ENCODE results near the gene TSHZ2.
"Not testable (repeated sequence)": the region's sequence is repeated elsewhere in the genome, so short reads cannot be mapped to it uniquely, and the experiment has no call there.

The TSHZ2 gene

DNA sequence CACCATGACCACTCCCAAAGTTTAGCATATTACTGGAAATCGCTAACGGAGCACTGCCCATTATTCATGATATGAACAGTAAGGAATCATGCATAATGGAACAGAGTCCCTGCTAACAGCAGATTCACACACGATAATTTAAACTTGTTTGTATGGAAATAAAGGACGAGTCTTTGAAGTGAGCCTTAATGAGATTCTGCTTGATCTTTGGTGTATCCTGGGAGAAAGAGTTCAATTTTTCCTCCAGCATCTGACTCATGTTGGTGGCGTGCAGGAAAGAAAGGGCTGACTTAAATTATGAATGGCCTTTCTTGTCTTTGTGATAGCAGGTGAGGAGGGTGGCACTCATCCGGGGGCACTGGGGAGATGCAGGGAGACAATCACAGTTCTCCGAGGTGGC, 426.9 kb downstream of the TSHZ2 start:
- Mint-ChIP-seq H3K4me1 (ENCODE audit: low read depth) (peaks cover 31% of the 10 kb centered on the region), H3K27ac (no peak overlapping the region), H3K36me3 (ENCODE audit: low read depth) (no peaks in the 10 kb centered on the region), H3K27me3 (no peaks in the 10 kb centered on the region), H3K9me3 (no peaks in the 10 kb centered on the region), H3K4me3 (no peak overlapping the region)
- DNase-seq = no peak

DNA sequence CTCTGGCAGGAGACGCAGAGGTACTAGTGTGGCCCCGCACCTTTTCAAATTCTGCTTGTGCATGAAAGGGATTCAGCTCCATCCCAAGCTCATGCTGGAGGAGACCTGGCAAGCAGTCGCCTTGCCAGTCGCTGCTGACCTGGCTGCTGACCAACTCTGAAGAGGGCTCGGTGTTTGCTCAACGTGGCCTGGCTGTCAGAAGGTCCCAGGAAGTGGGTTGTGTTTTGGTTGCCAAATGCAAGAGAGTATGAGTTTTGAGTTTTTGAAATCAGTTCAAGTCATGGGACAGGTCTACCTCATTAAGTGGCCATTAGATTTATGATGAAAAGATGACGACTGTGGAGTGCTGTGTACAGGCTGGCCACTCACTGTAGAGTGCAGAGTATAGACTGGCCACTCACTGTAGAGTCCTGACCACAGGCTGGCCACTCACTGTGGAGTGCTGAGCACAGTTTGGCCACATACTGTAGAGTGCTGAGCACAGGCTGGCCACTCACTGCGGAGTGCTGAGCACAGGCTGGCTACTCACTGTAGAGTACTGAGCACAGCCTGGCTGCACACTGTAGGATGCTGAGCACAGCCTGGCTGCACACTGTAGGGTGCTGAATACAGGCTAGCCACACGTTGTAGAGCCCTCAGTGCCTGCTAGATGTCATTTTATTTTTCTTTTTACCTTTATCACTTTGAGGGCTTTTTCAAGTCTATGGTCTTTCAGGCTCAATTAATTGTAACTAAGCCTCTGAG, 427.6 kb downstream of the TSHZ2 start:
- Mint-ChIP-seq H3K36me3 (ENCODE audit: low read depth) (no peaks in the 10 kb centered on the region), H3K4me1 (ENCODE audit: low read depth) (peaks cover 31% of the 10 kb centered on the region), H3K27ac (no peak overlapping the region), H3K4me3 (no peak overlapping the region), H3K27me3 (no peaks in the 10 kb centered on the region), H3K9me3 (no peaks in the 10 kb centered on the region)
- DNase-seq = no peak

DNA sequence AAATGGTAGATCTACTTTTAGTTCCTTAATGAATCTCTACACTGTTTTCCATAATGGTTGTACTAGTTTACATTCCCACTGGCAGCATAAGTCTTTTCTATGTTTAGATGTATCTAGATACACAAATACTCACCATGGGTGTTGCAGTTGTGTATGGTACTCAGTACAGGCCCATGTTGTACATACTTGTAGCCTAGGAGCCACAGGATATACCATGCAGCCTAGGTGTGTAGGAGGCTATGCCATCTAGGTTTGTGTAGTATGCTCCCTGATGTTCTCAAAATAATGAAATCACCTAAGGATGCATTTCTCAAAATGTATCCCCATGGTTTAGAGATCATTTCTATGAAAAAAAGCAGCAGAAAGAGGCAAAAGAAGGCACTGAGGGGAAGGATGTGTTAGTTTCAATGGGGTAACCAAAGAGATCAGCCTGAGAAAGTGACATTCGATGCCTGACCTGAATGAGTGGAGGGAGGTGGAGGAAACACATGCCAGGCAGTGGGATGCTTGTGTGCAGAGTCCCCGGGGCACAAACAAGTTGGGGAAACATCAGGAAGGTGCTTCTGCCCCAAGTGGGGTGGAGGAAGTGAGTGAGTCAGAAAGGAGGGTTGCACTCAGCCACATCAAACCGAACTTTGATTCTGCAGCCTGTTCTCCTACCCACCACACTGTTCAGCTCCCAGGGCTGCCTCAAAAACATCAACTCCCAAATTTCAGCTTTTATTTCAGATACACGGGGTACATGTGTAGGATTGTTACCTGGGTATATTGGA, 430.3 kb downstream of the TSHZ2 start:
- Mint-ChIP-seq H3K4me1 (ENCODE audit: low read depth) (peaks cover 33% of the 10 kb centered on the region), H3K27ac (peak overlapping the region; percentile 8), H3K9me3 (no peaks in the 10 kb centered on the region), H3K4me3 (no peak overlapping the region), H3K27me3 (no peaks in the 10 kb centered on the region), H3K36me3 (ENCODE audit: low read depth) (no peaks in the 10 kb centered on the region)
- no peak for DNase-seq

DNA sequence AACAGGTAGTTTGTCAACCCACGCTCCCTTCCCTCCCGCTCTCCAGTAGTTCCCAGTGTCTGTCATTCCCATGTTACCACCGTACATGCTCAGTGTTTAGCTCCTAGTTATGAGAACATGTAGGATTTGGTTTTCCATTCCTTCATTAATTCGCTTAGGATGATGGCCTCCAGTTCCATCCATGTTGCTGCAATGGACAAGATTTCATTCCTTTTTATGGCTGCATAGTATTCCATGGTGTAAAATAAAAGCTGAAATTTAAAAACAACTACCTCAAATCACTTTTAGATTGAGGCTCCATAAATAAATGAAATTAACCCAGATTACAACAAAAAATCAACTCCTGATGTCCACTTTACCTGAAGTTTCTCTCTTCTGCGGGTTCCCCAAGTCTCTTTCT, 430.9 kb downstream of the TSHZ2 start:
- H3K4me1 Mint-ChIP-seq (ENCODE audit: low read depth) = peaks cover 33% of the 10 kb centered on the region
- H3K9me3 Mint-ChIP-seq = no peaks in the 10 kb centered on the region
- no peak for DNase-seq
- H3K4me3 Mint-ChIP-seq = no peak overlapping the region
- no peaks in the 10 kb centered on the region for H3K27me3 Mint-ChIP-seq
- H3K27ac Mint-ChIP-seq = no peak overlapping the region
- no peaks in the 10 kb centered on the region for H3K36me3 Mint-ChIP-seq (ENCODE audit: low read depth)

DNA sequence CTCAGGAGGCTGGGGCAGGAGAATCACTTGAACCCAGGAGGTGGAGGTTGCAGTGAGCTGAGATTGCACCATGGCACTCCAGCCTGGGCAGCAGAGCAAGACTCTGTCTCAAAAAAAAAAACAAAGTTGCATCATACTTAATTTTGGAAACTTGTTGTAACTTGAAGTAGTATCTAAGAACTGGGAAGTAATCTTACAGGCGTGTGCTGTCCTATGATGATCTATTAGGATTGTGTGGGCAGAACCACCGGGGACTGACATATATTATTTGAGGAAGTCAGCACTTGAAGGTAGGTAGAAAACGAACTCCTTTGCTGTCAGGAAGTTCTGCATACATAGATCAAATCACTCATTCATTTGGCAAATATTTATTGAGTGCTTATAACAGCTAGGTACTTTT, 433.0 kb downstream of the TSHZ2 start:
- DNase-seq = no peak
- H3K27ac Mint-ChIP-seq = no peak overlapping the region
- no peaks in the 10 kb centered on the region for H3K36me3 Mint-ChIP-seq (ENCODE audit: low read depth)
- no peaks in the 10 kb centered on the region for H3K27me3 Mint-ChIP-seq
- H3K4me3 Mint-ChIP-seq = no peak overlapping the region
- no peaks in the 10 kb centered on the region for H3K9me3 Mint-ChIP-seq
- H3K4me1 Mint-ChIP-seq (ENCODE audit: low read depth) = peaks cover 27% of the 10 kb centered on the region

DNA sequence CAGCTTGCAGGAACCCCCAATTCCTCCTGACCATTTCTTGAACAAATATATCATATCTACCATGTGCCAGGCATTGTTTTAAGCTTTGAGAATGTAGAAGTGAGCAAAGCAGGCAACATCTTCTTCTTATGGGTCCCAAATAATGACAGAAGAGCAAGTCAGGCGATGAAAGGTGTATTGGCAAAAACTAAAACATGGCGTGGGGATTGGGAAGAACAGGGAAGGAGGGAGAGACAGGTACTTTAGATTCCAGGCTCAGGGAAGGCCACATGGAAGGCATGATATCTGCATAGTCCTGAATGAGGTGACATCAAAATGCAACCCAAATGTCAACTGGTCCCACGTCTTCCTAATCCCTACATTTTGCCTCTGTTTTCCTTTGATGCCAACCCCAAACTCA, 434.4 kb downstream of the TSHZ2 start:
- no peaks in the 10 kb centered on the region for H3K9me3 Mint-ChIP-seq
- no peak for DNase-seq
- H3K27me3 Mint-ChIP-seq = no peaks in the 10 kb centered on the region
- no peak overlapping the region for H3K4me3 Mint-ChIP-seq
- H3K4me1 Mint-ChIP-seq (ENCODE audit: low read depth) = peaks cover 24% of the 10 kb centered on the region
- no peak overlapping the region for H3K27ac Mint-ChIP-seq
- H3K36me3 Mint-ChIP-seq (ENCODE audit: low read depth) = no peaks in the 10 kb centered on the region

DNA sequence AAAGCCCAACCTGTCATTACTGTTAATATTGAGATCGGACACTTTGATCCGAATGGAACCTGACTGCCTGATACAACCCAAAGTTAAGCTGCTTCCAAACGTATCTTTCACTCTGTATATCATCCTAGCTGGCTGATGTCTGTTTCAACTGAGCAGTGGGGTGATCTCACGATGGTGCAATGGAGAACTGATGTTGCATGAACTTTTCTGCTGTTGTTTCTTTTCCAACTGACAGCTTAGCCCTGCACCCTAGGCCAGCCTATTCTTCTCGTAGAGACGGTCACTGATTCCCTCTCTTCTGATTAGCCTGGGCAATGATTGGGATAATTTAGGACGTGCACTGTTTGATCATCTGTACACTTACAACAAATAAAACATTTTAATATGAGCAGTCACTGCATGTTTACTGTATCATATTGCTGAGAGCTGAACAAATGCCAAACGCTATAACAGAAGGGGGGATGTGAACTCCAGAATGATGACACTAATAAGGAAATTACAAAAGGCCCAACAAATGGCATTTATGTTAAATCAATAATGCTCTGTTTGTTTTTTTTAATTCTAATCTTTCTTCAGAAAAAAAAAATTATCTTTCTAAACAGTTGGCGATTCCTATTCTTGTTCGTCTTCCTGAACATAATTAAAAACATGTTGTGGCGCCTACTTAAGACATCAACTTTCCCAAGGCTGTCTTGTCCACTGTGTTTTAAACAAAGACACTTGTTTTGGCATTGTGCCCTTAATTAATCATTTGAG, 436.7 kb downstream of the TSHZ2 start:
- Mint-ChIP-seq H3K27ac (no peak overlapping the region), H3K9me3 (no peaks in the 10 kb centered on the region), H3K4me3 (no peak overlapping the region), H3K27me3 (no peaks in the 10 kb centered on the region), H3K4me1 (ENCODE audit: low read depth) (peaks cover 14% of the 10 kb centered on the region), H3K36me3 (ENCODE audit: low read depth) (no peaks in the 10 kb centered on the region)
- no peak for DNase-seq

DNA sequence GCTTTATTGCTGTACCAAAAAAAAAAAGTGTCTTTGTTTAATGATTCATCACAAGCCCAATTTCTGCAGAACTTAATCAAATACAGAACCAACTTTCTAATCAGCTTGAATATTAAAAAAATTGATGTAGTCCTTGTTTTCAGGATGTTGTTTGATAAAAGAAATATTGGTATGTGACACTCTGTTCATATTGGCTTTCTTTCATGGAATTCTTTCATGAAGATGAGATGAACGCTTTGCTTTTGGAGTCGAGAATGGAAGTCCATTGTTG, 437.2 kb downstream of the TSHZ2 start:
- Mint-ChIP-seq H3K27me3 (no peaks in the 10 kb centered on the region), H3K4me3 (no peak overlapping the region), H3K27ac (no peak overlapping the region), H3K4me1 (ENCODE audit: low read depth) (peaks cover 13% of the 10 kb centered on the region), H3K9me3 (no peaks in the 10 kb centered on the region), H3K36me3 (ENCODE audit: low read depth) (no peaks in the 10 kb centered on the region)
- no peak for DNase-seq

DNA sequence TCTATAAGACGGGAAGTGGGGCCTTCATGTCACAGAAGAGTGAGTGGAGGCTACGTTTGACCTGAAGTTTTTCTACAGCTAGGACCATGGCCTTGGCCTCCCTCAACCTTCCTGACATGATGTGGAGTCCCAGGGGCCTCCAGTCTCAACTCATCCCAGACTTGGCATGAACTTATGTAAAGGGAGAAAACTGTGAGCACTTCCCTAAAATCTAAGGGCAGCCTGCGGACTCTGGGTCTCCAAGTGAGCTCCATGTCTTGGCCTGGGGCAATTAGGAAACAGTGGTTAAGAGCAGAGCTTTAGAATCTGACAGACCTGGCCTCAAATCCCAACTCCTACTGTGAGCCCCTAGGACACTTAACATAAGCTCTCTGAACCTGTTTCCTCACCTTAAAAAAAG, 439.0 kb downstream of the TSHZ2 start:
- Mint-ChIP-seq H3K4me3 (no peak overlapping the region), H3K4me1 (ENCODE audit: low read depth) (peaks cover 8% of the 10 kb centered on the region), H3K27me3 (no peaks in the 10 kb centered on the region)

DNA sequence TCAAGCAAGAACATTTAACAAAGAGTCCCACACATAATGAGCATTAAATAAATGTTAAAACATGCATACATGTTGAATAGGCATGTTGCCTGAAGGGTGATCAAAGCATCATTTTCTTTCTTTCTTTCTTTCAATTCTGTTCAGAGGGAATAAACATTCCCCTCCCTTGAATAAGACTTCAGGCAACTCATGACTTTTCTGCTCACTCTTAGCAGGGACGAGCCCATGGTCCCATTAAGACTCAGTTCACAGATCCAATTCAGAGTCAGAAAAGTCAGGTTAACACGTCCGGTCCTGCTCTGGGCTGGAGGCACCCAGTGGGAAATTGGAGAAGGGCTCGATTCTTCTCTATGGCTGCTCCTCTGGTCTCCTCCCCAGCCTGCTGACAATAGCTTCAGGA, 439.7 kb downstream of the TSHZ2 start:
- Mint-ChIP-seq H3K4me1 (ENCODE audit: low read depth) (peaks cover 8% of the 10 kb centered on the region), H3K4me3 (no peak overlapping the region), H3K27ac (no peak overlapping the region), H3K9me3 (no peaks in the 10 kb centered on the region), H3K36me3 (ENCODE audit: low read depth) (no peaks in the 10 kb centered on the region), H3K27me3 (no peaks in the 10 kb centered on the region)
- no peak for DNase-seq

More for the DNA sequence above, 439.0 kb downstream of the TSHZ2 start:
- no peak for DNase-seq
- Mint-ChIP-seq H3K36me3 (ENCODE audit: low read depth) (no peaks in the 10 kb centered on the region), H3K9me3 (no peaks in the 10 kb centered on the region), H3K27ac (no peak overlapping the region)

DNA sequence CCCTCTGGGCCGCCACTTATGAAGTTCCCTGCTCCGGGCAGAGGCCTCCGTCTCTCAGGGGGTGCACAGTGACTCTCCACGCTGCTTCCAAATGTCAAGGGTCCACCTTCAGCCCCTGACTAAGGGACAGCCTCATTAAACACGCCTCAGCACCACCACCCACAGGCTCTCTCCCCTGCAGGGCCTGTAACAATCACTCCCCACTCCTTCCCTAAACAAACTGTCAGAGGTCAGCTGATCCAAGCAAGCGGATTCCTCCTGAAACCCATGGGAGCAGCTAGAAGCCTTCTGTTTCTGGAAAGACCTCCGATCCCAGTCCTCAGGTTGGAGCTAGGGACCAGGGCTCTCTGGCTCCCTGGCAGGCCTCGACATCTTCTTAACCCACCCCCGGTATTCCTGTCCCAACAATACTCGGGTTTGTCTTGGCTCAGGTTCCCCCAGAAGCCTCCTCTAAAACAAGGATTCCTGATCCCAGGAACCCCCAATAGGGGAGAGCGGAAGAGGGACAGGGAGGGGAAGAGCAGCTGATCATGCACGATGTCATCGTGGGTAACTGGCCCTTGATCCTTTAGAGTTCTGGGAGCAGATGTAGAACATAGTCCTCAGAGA, 440.5 kb downstream of the TSHZ2 start:
- H3K4me3 Mint-ChIP-seq = no peak overlapping the region
- no peaks in the 10 kb centered on the region for H3K9me3 Mint-ChIP-seq
- no peaks in the 10 kb centered on the region for H3K36me3 Mint-ChIP-seq (ENCODE audit: low read depth)
- H3K4me1 Mint-ChIP-seq (ENCODE audit: low read depth) = peaks cover 8% of the 10 kb centered on the region
- no peaks in the 10 kb centered on the region for H3K27me3 Mint-ChIP-seq
- peak overlapping the region; percentile 18 for H3K27ac Mint-ChIP-seq
- DNase-seq = no peak

DNA sequence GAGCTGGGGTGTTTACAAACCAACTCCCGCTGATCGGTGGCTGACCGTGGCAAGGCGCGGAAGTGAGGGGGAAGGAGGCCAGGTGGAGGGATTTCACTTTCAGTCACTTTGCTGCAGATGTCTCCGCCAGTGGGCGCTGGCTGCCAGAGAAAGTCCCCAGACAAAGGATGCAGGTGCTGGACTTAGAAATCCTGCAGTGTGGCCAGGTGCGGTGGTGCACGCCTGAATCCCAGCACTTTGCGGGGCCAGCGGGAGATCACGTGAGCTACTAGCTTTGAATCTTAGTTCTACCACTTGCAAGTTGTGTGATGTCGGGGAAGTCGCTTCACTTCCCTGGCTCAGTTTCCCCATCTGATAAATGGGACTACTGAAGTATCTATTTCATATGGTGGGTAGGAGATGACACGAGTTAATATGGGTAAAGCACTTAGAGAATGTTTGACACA, 441.1 kb downstream of the TSHZ2 start:
- no peaks in the 10 kb centered on the region for H3K9me3 Mint-ChIP-seq
- H3K27me3 Mint-ChIP-seq = no peaks in the 10 kb centered on the region
- no peak overlapping the region for H3K27ac Mint-ChIP-seq
- no peak overlapping the region for H3K4me3 Mint-ChIP-seq
- DNase-seq = peak; percentile 64
- peaks cover 8% of the 10 kb centered on the region for H3K4me1 Mint-ChIP-seq (ENCODE audit: low read depth)
- no peaks in the 10 kb centered on the region for H3K36me3 Mint-ChIP-seq (ENCODE audit: low read depth)

DNA sequence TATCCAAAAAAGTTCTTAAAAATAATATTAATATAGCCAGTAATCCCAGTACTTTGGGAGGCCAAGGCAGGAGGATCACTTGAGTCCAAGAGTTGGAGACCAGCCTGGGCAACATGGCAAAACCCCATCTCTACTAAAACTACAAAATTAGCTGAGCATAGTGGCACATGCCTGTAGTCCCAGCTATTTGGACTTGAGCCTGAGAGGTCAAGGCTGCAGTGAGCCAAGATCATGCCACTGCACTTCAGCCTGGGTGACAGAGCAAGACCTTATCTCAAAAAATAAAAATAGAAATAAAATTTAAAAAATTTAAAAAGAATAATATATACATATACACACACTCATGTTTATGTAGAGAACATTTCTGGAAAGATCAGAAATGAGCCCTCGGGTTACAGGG, 441.7 kb downstream of the TSHZ2 start:
- not testable (repeated sequence) for H3K9me3 Mint-ChIP-seq; H3K27ac Mint-ChIP-seq; H3K4me1 Mint-ChIP-seq (ENCODE audit: low read depth); H3K27me3 Mint-ChIP-seq; DNase-seq; H3K36me3 Mint-ChIP-seq (ENCODE audit: low read depth); H3K4me3 Mint-ChIP-seq

DNA sequence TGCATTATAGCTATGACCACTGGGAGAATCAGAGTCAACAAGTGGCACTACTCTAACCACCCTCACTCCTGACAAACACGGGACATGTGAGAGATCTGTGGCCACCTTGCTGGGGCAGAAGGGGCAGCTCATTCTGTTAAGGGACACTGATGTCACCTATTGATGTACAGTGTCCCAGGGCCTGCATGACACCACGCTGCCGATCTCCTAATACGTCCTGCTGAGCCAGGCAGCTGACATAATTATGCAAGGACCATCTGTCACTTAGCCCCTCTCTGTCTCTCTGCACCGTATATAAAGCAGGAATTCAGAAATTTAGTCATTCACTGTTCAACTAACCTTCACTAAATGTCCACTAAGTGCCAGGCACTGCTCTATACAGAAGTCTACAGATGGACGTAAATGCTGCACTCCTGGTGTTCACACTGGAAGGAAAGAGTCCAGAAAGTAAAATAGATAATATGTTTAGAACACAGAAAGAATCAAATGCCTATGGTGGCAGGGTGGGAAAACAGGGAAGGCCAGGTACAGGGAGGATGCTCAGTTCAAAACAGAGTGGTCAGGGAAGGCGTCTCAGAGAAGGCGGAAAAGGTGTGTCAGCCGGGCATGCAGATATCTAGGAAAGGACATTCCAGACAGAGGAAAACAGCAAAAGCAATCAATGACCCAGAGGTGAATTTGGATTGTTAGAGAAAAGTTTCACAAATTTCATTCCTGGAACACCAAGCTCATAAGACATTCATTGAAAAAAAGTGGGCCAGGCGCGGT, 447.7 kb downstream of the TSHZ2 start:
- H3K4me1 Mint-ChIP-seq (ENCODE audit: low read depth) = no peaks in the 10 kb centered on the region
- no peaks in the 10 kb centered on the region for H3K9me3 Mint-ChIP-seq

More for the DNA sequence above, 447.7 kb downstream of the TSHZ2 start:
- H3K4me3 Mint-ChIP-seq = no peak overlapping the region
- H3K36me3 Mint-ChIP-seq (ENCODE audit: low read depth) = no peaks in the 10 kb centered on the region
- H3K27me3 Mint-ChIP-seq = no peaks in the 10 kb centered on the region
- H3K27ac Mint-ChIP-seq = no peak overlapping the region
- DNase-seq = no peak

All from activated T-cell treated with anti-CD3 and anti-CD28 coated beads, Interleukin-2, amount 50 U/mL, for 24 hours (primary cell).